Calu3 (cell line): ENCODE measurements around the gene FUNDC1. TPM values are rescaled to one million over a fixed set of nuclear protein-coding genes. Genes with fewer than 3 reads are reported as not detected.
A peak's percentile ranks its signal among the peaks of the same experiment; 100 is the strongest.
"Not testable (repeated sequence)": the region's sequence is repeated elsewhere in the genome, so short reads cannot be mapped to it uniquely, and the experiment has no call there.

Experiments used
- BruUV-seq: library from RNA; stranded (reverse); fragments of 400-500 nt; replicated peaks from 2 replicates; lab custom pipeline; 2021; lab: Mats Ljungman, UMichigan
- CTCF ChIA-PET: fragments of 300-600 bp; sonication (Branson Sonifier 250); formaldehyde crosslinking; loops from one replicate; lab custom pipeline; 2022; ENCODE audit warnings: antibody characterized with exemption; lab: Charles Lee
- DNase-seq: peaks from one replicate; pipeline ENCODE4 v3.0.0; 2022
- H3K27ac Mint-ChIP-seq: one replicate; pipeline ENCODE4 v1.8.0; 2022; ENCODE audit warnings: mixed read lengths; ENCODE audit not compliant: unreplicated experiment
- H3K27me3 Mint-ChIP-seq: one replicate; pipeline ENCODE4 v1.8.0; 2022; ENCODE audit warnings: mixed read lengths; ENCODE audit not compliant: unreplicated experiment
- H3K36me3 Mint-ChIP-seq: one replicate; pipeline ENCODE4 v1.8.0; 2022; ENCODE audit warnings: mild to moderate bottlenecking, moderate library complexity, mixed read lengths; ENCODE audit not compliant: insufficient read depth, unreplicated experiment
- H3K4me1 Mint-ChIP-seq: one replicate; pipeline ENCODE4 v1.8.0; 2022; ENCODE audit warnings: mild to moderate bottlenecking, low read depth, mixed read lengths; ENCODE audit not compliant: unreplicated experiment
- H3K4me3 Mint-ChIP-seq: one replicate; pipeline ENCODE4 v1.8.0; 2022; ENCODE audit warnings: mild to moderate bottlenecking, low read depth, moderate library complexity, mixed read lengths; ENCODE audit not compliant: unreplicated experiment
- H3K9me3 Mint-ChIP-seq: one replicate; pipeline ENCODE4 v1.8.0; 2022; ENCODE audit warnings: low read depth, mixed read lengths; ENCODE audit not compliant: unreplicated experiment
- intact Hi-C: fragments of 100-400 bp; cut with micrococcal nuclease; formaldehyde crosslinking; loops from one replicate; pipeline ENCODE4 v1.10.0; 2022; ENCODE audit not compliant: unreplicated experiment
- total RNA-seq: library from RNA; stranded (reverse); gene quantifications from 2 replicates; pipeline ENCODE4 v1.2.3, GENCODE V29; 2022
- TF ChIP-seq, protein P1 (sequence below): fragments of 200-600 bp; IDR thresholded peaks from one replicate; pipeline ENCODE4 v1.8.0; 2022; ENCODE audit warnings: antibody characterized with exemption; ENCODE audit not compliant: unreplicated experiment

The FUNDC1 gene
- total RNA-seq, 1 experiment from 2014 or later: 21.7 TPM

DNA sequence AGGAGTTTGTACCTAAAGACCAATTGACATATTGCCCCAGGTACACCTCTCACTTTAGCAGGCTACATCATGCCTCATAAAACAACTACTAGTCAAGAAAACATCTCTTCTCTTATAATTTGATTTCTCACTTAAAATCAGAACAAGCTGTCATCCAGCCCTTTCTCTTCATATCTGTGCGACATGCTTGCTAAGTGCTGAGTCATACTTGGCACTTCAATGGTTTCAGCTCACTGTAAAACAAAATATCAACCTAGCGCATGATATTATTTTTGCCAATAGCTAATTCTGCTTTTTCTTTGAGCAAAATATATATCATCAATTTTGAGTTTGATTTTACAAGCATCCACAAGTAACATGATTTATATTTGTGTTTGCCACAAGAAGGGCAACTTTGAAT, 27.9 kb upstream of the FUNDC1 start:
- CTCF ChIA-PET: no interaction called here

DNA sequence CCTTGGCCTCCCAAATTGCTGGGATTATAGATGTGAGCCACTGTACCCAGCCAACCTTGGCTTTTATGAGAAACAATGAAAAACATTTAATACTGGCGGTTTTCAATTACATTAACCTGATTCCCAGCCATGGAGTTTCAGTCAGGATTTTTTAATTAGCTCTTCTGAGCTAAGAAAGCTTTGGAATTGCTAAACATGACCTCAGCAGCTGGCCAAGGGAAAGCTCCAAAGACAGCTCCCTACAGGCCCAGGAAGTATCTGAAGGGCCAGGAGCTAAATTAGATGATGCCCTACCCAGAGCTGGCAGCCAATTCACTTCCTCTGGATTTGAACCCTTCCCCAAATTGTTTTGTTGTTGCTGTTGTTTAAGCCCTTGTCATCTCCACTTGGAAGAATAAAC, 26.5 kb upstream of the FUNDC1 start:
- intact Hi-C loops: no loop called here
- no peaks in the 10 kb centered on the region for H3K27me3 Mint-ChIP-seq
- H3K36me3 Mint-ChIP-seq: no peaks in the 10 kb centered on the region
- DNase-seq: no peak
- peaks cover 4% of the 10 kb centered on the region for H3K9me3 Mint-ChIP-seq
- BruUV-seq: no TSS peak
- CTCF ChIA-PET: no interaction called here
- H3K4me1 Mint-ChIP-seq: no peaks in the 10 kb centered on the region
- TF ChIP-seq, protein P1, sequence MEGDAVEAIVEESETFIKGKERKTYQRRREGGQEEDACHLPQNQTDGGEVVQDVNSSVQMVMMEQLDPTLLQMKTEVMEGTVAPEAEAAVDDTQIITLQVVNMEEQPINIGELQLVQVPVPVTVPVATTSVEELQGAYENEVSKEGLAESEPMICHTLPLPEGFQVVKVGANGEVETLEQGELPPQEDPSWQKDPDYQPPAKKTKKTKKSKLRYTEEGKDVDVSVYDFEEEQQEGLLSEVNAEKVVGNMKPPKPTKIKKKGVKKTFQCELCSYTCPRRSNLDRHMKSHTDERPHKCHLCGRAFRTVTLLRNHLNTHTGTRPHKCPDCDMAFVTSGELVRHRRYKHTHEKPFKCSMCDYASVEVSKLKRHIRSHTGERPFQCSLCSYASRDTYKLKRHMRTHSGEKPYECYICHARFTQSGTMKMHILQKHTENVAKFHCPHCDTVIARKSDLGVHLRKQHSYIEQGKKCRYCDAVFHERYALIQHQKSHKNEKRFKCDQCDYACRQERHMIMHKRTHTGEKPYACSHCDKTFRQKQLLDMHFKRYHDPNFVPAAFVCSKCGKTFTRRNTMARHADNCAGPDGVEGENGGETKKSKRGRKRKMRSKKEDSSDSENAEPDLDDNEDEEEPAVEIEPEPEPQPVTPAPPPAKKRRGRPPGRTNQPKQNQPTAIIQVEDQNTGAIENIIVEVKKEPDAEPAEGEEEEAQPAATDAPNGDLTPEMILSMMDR: no peak
- no peak overlapping the region for H3K4me3 Mint-ChIP-seq
- no peak overlapping the region for H3K27ac Mint-ChIP-seq

More for the DNA sequence above, 27.9 kb upstream of the FUNDC1 start:
- Mint-ChIP-seq H3K9me3 (peaks cover 4% of the 10 kb centered on the region), H3K4me1 (no peaks in the 10 kb centered on the region), H3K27ac (no peak overlapping the region), H3K27me3 (no peaks in the 10 kb centered on the region), H3K36me3 (no peaks in the 10 kb centered on the region), H3K4me3 (no peak overlapping the region)
- TF ChIP-seq, protein P1: no peak
- intact Hi-C loops: no loop called here
- no TSS peak for BruUV-seq
- DNase-seq: no peak

- no TSS peak for BruUV-seq
- intact Hi-C loops: no loop called here
- H3K27me3 Mint-ChIP-seq: no peaks in the 10 kb centered on the region
- DNase-seq: no peak
- CTCF ChIA-PET: no interaction called here
- peaks cover 4% of the 10 kb centered on the region for H3K9me3 Mint-ChIP-seq
- H3K27ac Mint-ChIP-seq: no peak overlapping the region
- TF ChIP-seq, protein P1: no peak
- H3K4me3 Mint-ChIP-seq: no peak overlapping the region
- H3K36me3 Mint-ChIP-seq: no peaks in the 10 kb centered on the region
- H3K4me1 Mint-ChIP-seq: no peaks in the 10 kb centered on the region
Measured at GRCh38 chrX:44568196-44568595, 25.5 kb upstream of the FUNDC1 start.

GRCh38 chrX:44561896-44562295, 19.2 kb upstream of the FUNDC1 start:
- CTCF ChIA-PET, H3K27me3 Mint-ChIP-seq, H3K9me3 Mint-ChIP-seq, BruUV-seq, H3K4me1 Mint-ChIP-seq, H3K4me3 Mint-ChIP-seq, intact Hi-C loops, DNase-seq, H3K36me3 Mint-ChIP-seq, H3K27ac Mint-ChIP-seq: not testable (repeated sequence)

- no TSS peak for BruUV-seq
- Mint-ChIP-seq H3K9me3 (no peaks in the 10 kb centered on the region), H3K4me1 (peaks cover 5% of the 10 kb centered on the region), H3K27ac (no peak overlapping the region), H3K27me3 (no peaks in the 10 kb centered on the region), H3K36me3 (no peaks in the 10 kb centered on the region), H3K4me3 (no peak overlapping the region)
- intact Hi-C loops: no loop called here
- no peak for DNase-seq
- CTCF ChIA-PET: no interaction called here
- TF ChIP-seq, protein P1: no peak
Measured at GRCh38 chrX:44550563-44550962, 7.9 kb upstream of the FUNDC1 start.

- DNase-seq: peak; percentile 15
- Mint-ChIP-seq H3K27ac (peak overlapping the region; percentile 34), H3K4me3 (peak overlapping the region; percentile 17), H3K4me1 (peaks cover 20% of the 10 kb centered on the region), H3K36me3 (peaks cover 18% of the 10 kb centered on the region)
- H3K27me3 Mint-ChIP-seq, intact Hi-C loops, CTCF ChIA-PET, BruUV-seq, H3K9me3 Mint-ChIP-seq: not testable (repeated sequence)
Measured at GRCh38 chrX:44545454-44545853, 2.8 kb upstream of the FUNDC1 start.
